ENCODE data around the gene MOBP. TPM values are rescaled to one million over a fixed set of nuclear protein-coding genes. Genes with fewer than 3 reads are reported as not detected.

MOBP gene
- total RNA-seq, 3 donors from 2014 or later, result 0.44 to 1.4 (median 0.92) TPM

- no peaks in the 10 kb centered on the region for H3K36me3 ChIP-seq (ENCODE audit: low read depth)
- H3K4me1 ChIP-seq (ENCODE audit: low read depth), result no peaks in the 10 kb centered on the region
- H3K9me3 ChIP-seq, result peaks cover 4% of the 10 kb centered on the region
- no peak for ATAC-seq
- no peak for TF ChIP-seq CTCF (IDR thresholded peaks at IDR 0.05)
- H3K4me3 ChIP-seq, result no peak overlapping the region
- DNase-seq, result no peak
- intact Hi-C loops (cut with DNase I, micrococcal nuclease), result no loop called here
Observed at GRCh38 chr3:39474126-39474515, 6.6 kb downstream of the MOBP start.

GRCh38 chr3:39476783-39477182, 9.3 kb downstream of the MOBP start:
- intact Hi-C loops (cut with DNase I, micrococcal nuclease), result no loop called here
- no peak for TF ChIP-seq CTCF (IDR thresholded peaks at IDR 0.05)
- no peak overlapping the region for H3K4me3 ChIP-seq
- H3K9me3 ChIP-seq, result peaks cover 4% of the 10 kb centered on the region
- no peaks in the 10 kb centered on the region for H3K4me1 ChIP-seq (ENCODE audit: low read depth)
- no peaks in the 10 kb centered on the region for H3K36me3 ChIP-seq (ENCODE audit: low read depth)
- DNase-seq (no peak), ATAC-seq (no peak)

GRCh38 chr3:39478226-39478625, 10.7 kb downstream of the MOBP start:
- no peak for TF ChIP-seq CTCF (IDR thresholded peaks at IDR 0.05)
- no peak overlapping the region for H3K4me3 ChIP-seq
- DNase-seq (no peak), ATAC-seq (no peak)
- H3K36me3 ChIP-seq (ENCODE audit: low read depth), result no peaks in the 10 kb centered on the region
- H3K4me1 ChIP-seq (ENCODE audit: low read depth), result no peaks in the 10 kb centered on the region
- intact Hi-C loops (cut with DNase I, micrococcal nuclease), result no loop called here
- H3K9me3 ChIP-seq, result peaks cover 4% of the 10 kb centered on the region

GRCh38 chr3:39479701-39480414, 12.4 kb downstream of the MOBP start:
- DNase-seq (no peak), ATAC-seq (no peak)
- H3K36me3 ChIP-seq (ENCODE audit: low read depth), result no peaks in the 10 kb centered on the region
- TF ChIP-seq CTCF (IDR thresholded peaks at IDR 0.05), result no peak
- no peaks in the 10 kb centered on the region for H3K4me1 ChIP-seq (ENCODE audit: low read depth)
- H3K9me3 ChIP-seq, result peaks cover 4% of the 10 kb centered on the region
- intact Hi-C loops (cut with DNase I, micrococcal nuclease), result no loop called here
- no peak overlapping the region for H3K4me3 ChIP-seq

- intact Hi-C loops (cut with DNase I, micrococcal nuclease), result no loop called here
Observed at GRCh38 chr3:39485547-39485946, 18.1 kb downstream of the MOBP start.

More at GRCh38 chr3:39485547-39485946, 18.1 kb downstream of the MOBP start:
- DNase-seq (no peak), ATAC-seq (no peak)
- Histone ChIP-seq H3K36me3 (ENCODE audit: low read depth) (no peaks in the 10 kb centered on the region), H3K4me3 (no peak overlapping the region), H3K4me1 (ENCODE audit: low read depth) (no peaks in the 10 kb centered on the region), H3K9me3 (no peaks in the 10 kb centered on the region)
- TF ChIP-seq CTCF (IDR thresholded peaks at IDR 0.05), result no peak
